Right atrium auricular region (tissue), 2 donors: ENCODE measurements around the gene SLIT1. TPM values are rescaled to one million over a fixed set of nuclear protein-coding genes. Genes with fewer than 3 reads are reported as not detected.

Source experiments
- DNase-seq: peaks from one replicate; pipeline ENCODE4 v3.0.0-alpha.2; 2019; ENCODE audit warnings: low spot score
- H3K27ac ChIP-seq, 2 donors: fragments of 200-600 bp; sonication (generic); 1 replicate in 1 of 2; 2 replicates in 1 of 2; pipeline ENCODE4 v1.5.1; 2016 to 2019
- H3K27me3 ChIP-seq, 2 donors: fragments of 200-600 bp; sonication (generic); one replicate each; pipeline versions ENCODE4 v1.5.1 to v1.6.0; 2017 to 2019
- H3K36me3 ChIP-seq: fragments of 200-600 bp; sonication (generic); one replicate; pipeline ENCODE4 v1.5.1; 2016
- H3K4me1 ChIP-seq, 2 donors: fragments of 200-600 bp; sonication (generic); one replicate each; pipeline versions ENCODE4 v1.5.1 to v1.6.0; 2017 to 2019
- H3K4me3 ChIP-seq, 2 donors: fragments of 200-600 bp; sonication (generic); 1 replicate in 1 of 2; 2 replicates in 1 of 2; pipeline ENCODE4 v1.5.1; 2017 to 2019; ENCODE audit warnings: mild to moderate bottlenecking in 1 of 2, moderate library complexity in 1 of 2
- H3K9me3 ChIP-seq, 2 donors: fragments of 200-600 bp; sonication (generic); one replicate each; pipeline ENCODE4 v1.5.1; 2019
- total RNA-seq, 2 donors: library from RNA; depleted of rRNA; stranded (reverse); fragments of >200 nt; gene quantifications; one replicate each; pipeline ENCODE4 v1.1.0, GENCODE V29; 2016
- TF ChIP-seq, protein P1 (sequence below), 2 donors: fragments of 200-600 bp; sonication (generic); IDR thresholded peaks; one replicate each; pipeline ENCODE4 v1.5.1; 2019; ENCODE audit warnings: antibody characterized with exemption in 2 of 2

SLIT1 gene
- total RNA-seq, 2 donors from 2014 or later: not detected

DNA sequence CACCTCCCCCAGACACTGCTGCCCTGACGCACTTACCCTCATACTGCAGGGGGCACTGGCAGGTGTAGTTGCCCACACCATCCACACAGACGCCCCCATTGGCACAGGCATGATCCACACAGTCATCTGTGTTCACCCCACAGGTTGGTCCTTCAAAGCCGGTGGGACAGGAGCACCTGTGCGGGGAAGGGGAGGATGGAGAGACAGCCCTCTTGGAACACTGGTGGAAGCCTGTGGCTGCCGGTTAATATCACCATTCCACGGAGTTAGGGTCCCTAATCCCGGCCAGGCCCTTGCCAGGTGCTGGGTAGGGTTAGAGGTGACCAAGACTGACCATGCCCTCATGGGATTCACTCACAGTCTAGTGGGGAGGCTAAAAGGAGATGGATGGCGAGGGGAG, 171.8 kb downstream of the SLIT1 start:
- Histone ChIP-seq H3K27me3 (no peaks in the 10 kb centered on the region), H3K9me3 (no peaks in the 10 kb centered on the region)
- TF ChIP-seq, protein P1, sequence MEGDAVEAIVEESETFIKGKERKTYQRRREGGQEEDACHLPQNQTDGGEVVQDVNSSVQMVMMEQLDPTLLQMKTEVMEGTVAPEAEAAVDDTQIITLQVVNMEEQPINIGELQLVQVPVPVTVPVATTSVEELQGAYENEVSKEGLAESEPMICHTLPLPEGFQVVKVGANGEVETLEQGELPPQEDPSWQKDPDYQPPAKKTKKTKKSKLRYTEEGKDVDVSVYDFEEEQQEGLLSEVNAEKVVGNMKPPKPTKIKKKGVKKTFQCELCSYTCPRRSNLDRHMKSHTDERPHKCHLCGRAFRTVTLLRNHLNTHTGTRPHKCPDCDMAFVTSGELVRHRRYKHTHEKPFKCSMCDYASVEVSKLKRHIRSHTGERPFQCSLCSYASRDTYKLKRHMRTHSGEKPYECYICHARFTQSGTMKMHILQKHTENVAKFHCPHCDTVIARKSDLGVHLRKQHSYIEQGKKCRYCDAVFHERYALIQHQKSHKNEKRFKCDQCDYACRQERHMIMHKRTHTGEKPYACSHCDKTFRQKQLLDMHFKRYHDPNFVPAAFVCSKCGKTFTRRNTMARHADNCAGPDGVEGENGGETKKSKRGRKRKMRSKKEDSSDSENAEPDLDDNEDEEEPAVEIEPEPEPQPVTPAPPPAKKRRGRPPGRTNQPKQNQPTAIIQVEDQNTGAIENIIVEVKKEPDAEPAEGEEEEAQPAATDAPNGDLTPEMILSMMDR (IDR thresholded peaks at IDR 0.05): no peak

GRCh38 chr10:97013568-97013967, 172.2 kb downstream of the SLIT1 start:
- Histone ChIP-seq H3K4me3 (no peak overlapping the region), H3K27me3 (no peaks in the 10 kb centered on the region), H3K27ac (no peak overlapping the region), H3K4me1 (no peaks in the 10 kb centered on the region), H3K36me3 (no peaks in the 10 kb centered on the region), H3K9me3 (no peaks in the 10 kb centered on the region)
- no peak for DNase-seq
- TF ChIP-seq, protein P1 (IDR thresholded peaks at IDR 0.05): no peak

More for the DNA sequence above, 171.8 kb downstream of the SLIT1 start:
- no peak overlapping the region for H3K27ac ChIP-seq
- H3K4me3 ChIP-seq: no peak overlapping the region
- no peaks in the 10 kb centered on the region for H3K36me3 ChIP-seq
- no peaks in the 10 kb centered on the region for H3K4me1 ChIP-seq
- DNase-seq: no peak

DNA sequence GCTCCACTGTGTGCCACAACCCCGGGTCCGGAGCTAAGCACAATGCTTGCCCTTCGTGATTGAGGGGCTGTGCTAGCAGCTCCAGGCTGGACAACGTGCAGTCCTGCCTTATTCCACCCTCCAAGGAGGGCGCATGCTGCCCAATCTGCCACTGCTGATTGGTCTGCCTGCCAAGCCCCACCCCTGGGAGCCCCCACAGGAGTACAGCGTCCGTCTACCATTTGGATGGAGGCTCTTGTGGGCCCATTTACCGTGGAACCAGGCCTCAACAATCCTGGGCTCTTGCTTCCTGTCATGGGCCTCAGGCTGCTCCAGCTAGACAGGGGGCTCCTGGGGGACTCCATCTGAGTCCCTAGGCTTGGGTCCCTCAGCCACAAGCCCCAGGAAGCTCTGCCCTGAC, 173.3 kb downstream of the SLIT1 start:
- no peak for DNase-seq
- H3K4me3 ChIP-seq: no peak overlapping the region
- H3K9me3 ChIP-seq: peaks cover 0 to 7% of the 10 kb centered on the region in 2 donors
- no peaks in the 10 kb centered on the region for H3K36me3 ChIP-seq
- TF ChIP-seq, protein P1 (IDR thresholded peaks at IDR 0.05): no peak
- H3K27me3 ChIP-seq: no peaks in the 10 kb centered on the region
- H3K4me1 ChIP-seq: no peaks in the 10 kb centered on the region
- no peak overlapping the region for H3K27ac ChIP-seq

GRCh38 chr10:97011397-97011796, 174.4 kb downstream of the SLIT1 start:
- DNase-seq: no peak
- Histone ChIP-seq H3K4me3 (no peak overlapping the region), H3K27ac (no peak overlapping the region), H3K36me3 (no peaks in the 10 kb centered on the region), H3K27me3 (no peaks in the 10 kb centered on the region), H3K4me1 (no peaks in the 10 kb centered on the region), H3K9me3 (peaks cover 0 to 16% of the 10 kb centered on the region in 2 donors)
- TF ChIP-seq, protein P1 (IDR thresholded peaks at IDR 0.05): no peak

GRCh38 chr10:97010695-97011206, 175.0 kb downstream of the SLIT1 start:
- peaks cover 0 to 16% of the 10 kb centered on the region in 2 donors for H3K9me3 ChIP-seq
- H3K36me3 ChIP-seq: no peaks in the 10 kb centered on the region
- H3K27me3 ChIP-seq: no peaks in the 10 kb centered on the region
- H3K27ac ChIP-seq: no peak overlapping the region
- TF ChIP-seq, protein P1 (IDR thresholded peaks at IDR 0.05): no peak
- DNase-seq: no peak
- no peak overlapping the region for H3K4me3 ChIP-seq
- no peaks in the 10 kb centered on the region for H3K4me1 ChIP-seq

DNA sequence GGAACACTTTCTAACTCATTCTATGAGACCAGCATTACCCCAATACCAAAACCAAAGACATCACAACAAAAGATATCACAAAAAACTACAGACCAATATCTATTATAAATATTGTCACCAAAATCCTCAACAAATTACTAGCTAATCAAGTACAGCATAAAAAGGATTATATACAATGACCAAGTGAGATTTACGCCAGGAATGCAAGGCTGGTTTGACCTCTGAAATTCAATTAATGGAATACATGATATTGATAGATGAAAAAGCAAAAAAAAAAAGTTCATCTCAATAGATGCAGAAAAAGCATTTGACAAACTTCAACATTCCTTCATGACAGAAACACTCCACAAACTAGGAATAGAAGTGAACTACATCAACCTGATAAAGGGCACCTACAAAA, 178.3 kb downstream of the SLIT1 start:
- Histone ChIP-seq H3K36me3 (no peaks in the 10 kb centered on the region), H3K27ac (no peak overlapping the region), H3K27me3 (no peaks in the 10 kb centered on the region), H3K9me3 (peaks cover 0 to 16% of the 10 kb centered on the region in 2 donors), H3K4me1 (no peaks in the 10 kb centered on the region), H3K4me3 (no peak overlapping the region)
- TF ChIP-seq, protein P1 (IDR thresholded peaks at IDR 0.05): no peak
- DNase-seq: no peak
